Epithelial cell of prostate (primary cell): ENCODE data around the gene COX6B2.
A peak's percentile ranks its signal among the peaks of the same experiment; 100 is the strongest.
"Not testable (repeated sequence)": the region's sequence is repeated elsewhere in the genome, so short reads cannot be mapped to it uniquely, and the experiment has no call there.

Experiments
- DNase-seq: peaks from one replicate; pipeline ENCODE4 v3.0.0-alpha.2; 2011; ENCODE audit warnings: low read depth, low spot score
- H3K27ac ChIP-seq: fragments of 450-650 bp; 2 replicates; pipeline ENCODE4 v1.5.1; 2017; ENCODE audit warnings: mild to moderate bottlenecking

COX6B2 gene

DNA sequence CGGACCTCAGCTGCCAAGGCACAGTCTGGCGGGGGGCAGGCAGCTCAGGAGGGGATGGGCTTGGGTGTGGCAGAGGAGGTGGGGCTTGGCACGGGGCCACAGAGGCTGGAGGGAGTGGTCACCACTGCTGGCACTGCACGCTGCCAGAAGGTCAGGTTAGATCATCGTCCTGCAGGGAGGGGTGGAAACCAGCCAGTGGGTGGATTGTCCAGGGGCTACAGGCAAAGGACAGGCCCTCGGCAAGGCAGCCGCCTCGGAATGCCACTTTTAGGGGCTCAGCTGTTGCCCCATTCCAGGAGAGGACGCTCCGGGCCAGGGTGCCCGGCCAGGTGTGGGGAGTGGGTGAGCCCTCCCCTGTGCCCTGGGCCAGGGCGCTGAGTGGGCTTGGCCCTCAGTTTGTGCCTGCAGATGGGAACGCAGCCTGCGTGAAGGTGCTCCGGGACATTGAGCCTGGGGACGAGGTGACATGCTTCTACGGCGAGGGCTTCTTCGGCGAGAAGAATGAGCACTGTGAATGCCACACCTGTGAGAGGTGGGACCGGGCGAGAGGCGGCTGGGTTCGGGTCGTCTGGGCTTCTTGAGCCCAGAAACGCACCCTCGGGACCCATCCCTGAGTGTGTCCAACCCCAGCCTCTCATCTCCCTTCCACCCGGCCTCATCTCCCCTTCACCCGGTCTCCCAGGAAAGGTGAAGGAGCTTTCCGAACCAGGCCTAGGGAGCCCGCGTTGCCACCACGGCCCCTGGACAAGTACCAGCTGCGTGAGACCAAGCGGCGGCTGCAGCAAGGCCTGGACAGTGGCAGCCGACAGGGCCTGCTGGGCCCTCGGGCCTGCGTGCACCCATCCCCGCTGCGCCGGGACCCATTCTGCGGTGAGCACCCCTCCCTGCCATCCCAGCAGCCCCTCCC lies 8.4 kb downstream of the COX6B2 start:
- H3K27ac ChIP-seq = no peak overlapping the region
- DNase-seq = no peak

DNA sequence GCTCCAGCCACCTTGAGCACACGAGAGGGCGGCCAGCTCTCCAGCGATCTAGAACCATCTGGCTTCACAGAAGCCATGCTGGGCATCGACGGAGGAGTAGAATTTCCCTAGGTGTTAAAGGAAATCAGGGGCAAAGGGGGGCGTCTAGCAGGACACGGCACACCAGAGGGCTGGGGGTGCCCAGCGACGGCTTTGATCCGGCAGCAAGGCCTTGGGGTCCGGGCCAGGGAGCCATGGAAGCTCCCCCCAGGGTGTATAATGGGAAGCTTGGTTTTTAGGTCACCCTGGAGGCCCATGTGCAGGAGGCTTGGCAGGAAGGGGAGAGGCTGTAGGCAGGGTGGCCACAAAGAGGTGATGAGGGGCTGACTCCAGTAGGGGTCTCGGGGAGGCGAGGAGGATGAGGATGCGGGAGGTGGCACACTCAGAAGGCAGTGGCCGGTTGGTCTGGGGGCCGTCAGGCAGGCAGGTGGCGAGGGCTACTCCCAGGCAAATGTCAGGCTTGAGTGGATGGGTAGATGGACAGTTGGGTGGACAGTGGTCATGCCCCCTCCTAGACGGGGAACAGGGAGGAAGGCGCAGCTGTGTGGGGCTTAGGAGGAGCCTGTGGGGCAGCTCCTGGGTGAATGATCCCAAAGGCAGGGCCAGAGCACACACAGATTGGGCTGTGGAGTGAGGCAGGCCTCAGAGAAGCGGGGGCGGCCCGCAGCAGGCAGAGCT lies 9.3 kb downstream of the COX6B2 start:
- no peak for DNase-seq
- peak overlapping the region; percentile 26 for H3K27ac ChIP-seq

DNA sequence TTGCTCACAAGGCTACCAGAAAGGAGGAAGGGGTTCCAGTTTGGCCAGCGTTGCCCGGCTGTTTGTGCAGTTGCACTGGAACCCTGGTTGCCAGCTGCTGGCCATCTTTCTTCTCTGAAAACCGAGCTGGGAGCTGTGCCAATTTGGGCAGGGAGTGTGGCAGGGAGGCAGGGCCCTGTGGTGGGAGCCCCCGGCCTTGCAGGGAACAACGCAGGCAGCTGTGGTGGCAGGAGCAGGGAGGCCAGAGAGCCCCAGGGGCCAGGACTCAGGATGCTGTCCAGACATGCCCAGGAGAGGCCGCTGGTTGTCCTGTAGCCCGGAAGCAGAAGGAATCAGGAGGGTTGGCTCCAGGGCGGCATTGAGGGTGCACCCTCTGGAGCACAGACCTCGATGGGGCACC lies 10.1 kb downstream of the COX6B2 start:
- no peak for DNase-seq
- H3K27ac ChIP-seq = peak overlapping the region; percentile 26

DNA sequence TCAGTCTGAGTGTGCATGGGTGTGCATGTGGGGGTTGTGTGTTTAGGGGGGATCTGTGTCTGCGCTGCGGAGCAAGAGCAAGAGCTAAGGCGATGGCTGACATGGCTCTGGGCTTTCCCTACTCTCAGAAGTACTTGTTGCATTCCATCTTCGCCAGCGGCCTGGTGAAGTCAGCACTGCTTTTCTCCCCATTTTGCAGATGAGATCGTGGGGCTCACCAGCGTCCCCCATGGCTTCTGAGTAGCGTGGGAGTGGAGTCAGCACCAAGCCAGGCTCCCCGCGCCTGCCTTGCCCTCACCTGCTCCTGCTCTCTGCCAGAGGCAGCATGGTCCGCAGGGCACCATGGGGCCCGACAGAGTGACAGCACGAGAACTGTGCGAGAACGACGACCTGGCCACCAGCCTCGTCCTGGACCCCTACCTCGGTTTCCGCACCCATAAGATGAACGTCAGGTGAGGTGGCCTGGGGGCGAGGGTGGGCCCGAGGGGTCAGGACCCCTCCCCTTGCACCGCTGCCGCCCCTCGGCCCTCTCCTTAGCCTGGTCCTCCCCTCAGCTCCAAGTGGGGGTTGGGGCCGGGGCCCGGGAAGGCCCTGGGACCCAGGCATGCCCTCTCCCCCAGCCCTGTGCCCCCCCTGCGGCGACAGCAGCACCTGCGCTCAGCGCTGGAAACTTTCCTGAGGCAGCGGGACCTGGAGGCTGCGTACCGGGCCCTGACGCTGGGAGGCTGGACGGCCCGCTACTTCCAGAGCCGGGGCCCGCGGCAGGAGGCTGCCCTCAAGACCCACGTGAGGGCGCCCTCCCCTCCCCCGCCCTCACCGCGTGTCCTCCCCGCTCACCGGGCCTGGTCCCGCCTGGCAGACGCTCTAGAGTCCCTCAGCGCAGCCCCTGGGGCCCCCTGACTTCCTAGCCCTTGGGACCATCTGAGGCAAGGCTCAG lies 12.7 kb downstream of the COX6B2 start:
- no peak for DNase-seq
- H3K27ac ChIP-seq = no peak overlapping the region

DNA sequence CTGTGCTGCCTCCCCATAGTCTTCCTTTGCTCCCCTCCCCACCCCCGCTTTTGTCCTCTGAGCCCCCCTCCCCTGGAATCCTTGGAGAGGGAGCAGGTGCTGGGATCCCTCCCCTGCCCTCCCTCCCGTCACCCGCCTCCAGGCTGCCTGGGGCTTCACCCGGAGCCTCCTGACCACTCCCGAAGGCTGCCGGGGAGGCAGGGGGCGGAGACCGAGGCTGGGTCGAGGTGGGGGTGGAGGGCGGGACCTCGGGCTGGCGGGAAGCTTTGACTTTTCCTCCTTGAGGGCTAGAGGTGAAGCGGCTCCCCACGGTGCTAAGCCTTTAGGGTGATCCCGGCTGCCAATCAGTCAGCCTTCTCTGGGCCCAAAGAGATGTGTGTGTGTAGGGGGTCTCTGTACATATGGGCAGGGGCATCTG lies 13.3 kb downstream of the COX6B2 start:
- peak overlapping the region; percentile 100 for H3K27ac ChIP-seq
- no peak for DNase-seq

DNA sequence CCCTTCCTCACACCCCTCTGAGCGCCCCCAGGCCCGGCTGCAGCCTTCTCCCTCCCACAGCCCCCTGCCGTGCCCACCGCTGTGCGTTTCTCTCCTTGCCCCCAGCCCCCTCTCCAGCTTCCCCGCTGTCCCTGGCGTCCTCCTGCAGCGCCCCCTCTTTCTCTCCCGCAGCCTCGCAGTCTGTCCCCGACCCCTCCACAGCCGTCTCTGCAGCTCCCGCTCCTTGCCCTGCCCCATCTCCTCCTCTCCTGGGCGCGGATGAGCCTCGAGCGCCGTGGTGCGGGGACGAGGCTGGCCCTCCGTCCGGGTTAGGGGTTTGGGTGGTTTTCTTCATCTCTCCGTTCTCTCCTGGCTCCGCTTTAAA lies 13.8 kb downstream of the COX6B2 start:
- peak overlapping the region; percentile 100 for H3K27ac ChIP-seq
- DNase-seq = no peak

DNA sequence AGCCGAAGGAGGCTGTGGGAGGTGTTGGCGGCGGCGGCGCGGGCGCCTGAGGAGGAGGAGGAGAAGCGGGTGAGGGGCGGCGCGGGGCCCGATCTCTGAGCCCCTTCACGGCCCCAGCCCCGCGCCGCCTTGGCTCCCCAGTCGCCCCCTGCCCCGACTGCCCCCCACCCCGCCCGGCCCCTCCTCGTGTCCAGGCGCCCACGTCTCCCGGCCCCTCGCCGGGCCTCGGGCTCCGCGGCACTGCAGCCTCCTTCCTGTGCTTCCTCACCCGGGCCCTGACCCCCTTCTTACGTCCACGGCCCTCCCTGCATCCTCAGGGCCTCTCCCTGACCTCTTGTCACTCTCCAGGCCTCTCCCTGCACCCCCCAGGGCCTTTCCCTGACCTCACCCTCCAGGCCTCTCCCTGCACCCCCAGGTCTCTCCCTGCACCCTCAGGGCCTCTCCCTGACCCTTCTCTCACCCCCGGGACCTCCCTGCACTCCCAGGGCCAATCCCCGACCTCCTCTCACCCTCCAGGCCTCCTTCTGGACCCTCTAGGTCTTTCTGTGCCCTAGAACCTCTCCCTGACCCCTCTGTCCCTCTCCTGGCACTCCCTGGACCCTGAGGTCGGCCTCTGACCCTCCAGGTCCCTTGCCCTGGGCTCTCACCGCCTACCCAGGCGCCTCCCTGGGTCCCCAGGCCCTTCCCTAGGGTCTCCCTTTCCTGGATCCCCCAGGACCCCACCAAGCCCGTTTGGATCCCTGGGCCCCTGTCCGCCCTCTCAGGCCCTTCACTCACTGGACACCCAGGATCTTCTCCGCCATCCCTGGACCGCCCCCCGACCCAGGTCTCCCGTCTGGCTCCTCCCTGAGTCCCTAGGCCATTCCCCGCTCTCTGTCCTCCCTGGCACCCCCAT lies 14.4 kb downstream of the COX6B2 start:
- DNase-seq = no peak
- H3K27ac ChIP-seq = peak overlapping the region; percentile 100

DNA sequence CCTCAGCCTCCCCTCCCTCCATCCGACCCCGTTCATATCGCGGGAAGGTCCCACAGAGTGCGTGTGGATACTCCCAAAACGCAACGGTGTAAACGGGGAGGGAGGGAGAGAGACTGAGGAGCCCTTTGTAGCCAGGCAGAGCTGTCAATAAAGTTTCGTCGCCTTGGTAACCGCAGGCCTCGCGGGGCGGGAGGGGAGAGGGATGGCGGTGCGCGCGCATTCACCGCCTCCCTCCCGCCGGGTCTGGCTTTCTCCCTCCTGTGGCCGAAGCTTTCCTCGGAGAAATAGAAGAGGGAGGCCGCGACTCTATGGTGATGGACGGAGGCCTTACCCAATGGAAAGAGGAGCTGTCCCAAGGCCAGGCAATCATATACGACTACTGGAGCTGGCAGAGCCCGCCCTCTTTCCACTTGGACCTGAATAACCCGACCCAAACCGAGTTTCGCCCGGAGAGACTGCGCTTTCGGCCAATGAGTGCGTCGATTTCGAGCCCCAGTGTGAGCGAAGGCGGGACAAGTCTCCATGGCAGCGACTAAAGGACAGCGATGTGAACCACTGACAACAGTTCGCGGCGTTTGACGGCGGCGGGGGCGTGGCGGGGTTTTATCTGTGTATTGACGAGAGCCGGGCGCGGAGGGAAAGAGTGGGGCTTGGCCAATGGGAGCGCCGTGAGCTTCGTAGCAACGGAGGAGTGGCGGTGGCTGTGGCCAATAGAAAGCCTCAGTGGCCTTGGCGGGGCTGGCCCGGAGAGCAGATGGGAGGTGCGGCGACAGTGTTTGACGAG lies 15.2 kb downstream of the COX6B2 start, which contains the start of gene KMT5C:
KMT5C (plus strand) TSS at position 772 of the 784 bp plus-strand sequence. CDS start 2,061 bp downstream, outside the sequence.
- H3K27ac ChIP-seq = peak within 1 kb of the TSS; percentile 100

DNA sequence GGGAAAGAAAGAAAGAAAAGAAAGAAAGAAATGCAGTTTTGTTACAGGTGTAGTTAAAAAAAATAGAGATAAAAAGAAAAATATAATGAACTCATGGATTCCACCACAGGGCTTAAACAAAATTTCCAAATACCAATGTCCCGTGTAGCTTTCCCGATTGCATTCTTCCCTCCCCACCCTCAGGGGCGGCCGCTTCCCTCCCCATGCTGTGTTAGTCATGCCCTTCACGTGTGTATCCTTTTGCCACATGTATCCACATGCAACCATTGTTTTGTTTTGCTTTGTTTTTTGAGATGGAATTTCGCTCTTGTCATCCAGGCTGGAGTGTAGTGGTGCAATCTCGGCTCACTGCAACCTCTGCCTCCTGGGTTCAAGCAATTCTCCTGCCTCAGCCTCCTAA lies 18.4 kb downstream of the COX6B2 start:
- H3K27ac ChIP-seq = peak overlapping the region; percentile 52
- DNase-seq = peak; percentile 79

More for the DNA sequence above, 15.2 kb downstream of the COX6B2 start, which contains the start of gene KMT5C:
- DNase-seq = peak; percentile 99

DNA sequence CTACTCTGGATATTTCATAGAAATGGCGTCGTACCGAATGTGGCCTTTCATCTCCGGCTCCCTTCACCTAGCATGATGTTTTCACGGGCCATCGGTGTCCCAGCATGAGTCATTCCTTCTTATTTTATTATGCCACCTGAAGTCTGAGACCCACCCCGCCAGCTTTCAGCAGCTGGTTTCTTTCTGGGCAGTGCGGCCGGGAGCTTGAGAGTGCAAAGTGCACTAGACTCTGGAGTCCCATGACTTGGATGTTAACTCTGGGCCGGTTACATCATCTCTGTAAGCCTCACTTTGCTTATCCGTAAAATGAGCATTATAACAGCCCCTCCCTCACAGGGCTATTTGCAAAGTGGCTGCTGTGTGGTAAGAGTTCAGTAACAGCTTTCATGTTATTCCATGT lies 20.6 kb downstream of the COX6B2 start:
- DNase-seq = no peak
- no peak overlapping the region for H3K27ac ChIP-seq

DNA sequence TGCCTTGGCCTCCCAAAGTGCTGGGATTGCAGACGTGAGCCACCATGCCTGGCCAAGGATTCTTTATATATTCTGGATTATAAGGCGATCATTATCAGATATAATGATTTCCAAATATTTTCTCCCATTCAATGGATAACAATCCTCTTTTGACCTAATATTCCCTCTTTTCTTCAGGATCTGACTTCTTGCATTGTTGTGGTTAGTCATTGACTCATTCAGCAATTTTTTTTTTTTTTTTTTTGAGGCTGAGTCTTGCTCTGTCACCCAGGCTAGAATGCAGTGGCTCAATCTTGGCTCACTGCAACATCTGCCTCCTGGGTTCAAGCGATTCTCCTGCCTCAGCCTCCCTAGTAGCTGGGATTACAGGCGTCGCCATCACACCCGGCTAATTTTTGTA lies 24.7 kb downstream of the COX6B2 start:
- not testable (repeated sequence) for DNase-seq

DNA sequence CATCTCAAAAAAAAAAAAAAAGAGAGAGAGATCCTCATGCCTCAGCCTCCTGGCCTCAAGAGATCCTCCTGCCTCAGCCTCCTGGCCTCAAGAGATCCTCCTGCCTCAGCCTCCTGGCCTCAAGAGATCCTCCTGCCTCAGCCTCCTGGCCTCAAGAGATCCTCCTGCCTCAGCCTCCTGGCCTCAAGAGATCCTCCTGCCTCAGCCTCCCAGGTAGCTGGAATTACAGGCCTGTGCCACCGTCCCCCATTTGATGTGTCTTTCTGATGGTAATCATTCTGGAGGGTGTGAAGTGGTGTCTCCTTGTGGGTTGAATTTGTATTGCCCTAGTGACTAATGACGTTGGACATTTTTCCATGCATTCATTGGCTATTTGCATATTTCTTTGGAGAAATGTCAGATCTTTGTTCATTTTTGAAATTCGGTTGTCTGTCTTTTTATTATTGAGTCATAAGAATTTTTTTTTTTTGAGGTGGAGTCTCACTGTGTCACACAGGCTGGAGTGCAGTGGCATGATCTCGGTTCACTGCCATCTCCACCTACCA lies 25.7 kb downstream of the COX6B2 start:
- not testable (repeated sequence) for DNase-seq, H3K27ac ChIP-seq

More for the DNA sequence above, 24.7 kb downstream of the COX6B2 start:
- H3K27ac ChIP-seq = not testable (repeated sequence)

DNA sequence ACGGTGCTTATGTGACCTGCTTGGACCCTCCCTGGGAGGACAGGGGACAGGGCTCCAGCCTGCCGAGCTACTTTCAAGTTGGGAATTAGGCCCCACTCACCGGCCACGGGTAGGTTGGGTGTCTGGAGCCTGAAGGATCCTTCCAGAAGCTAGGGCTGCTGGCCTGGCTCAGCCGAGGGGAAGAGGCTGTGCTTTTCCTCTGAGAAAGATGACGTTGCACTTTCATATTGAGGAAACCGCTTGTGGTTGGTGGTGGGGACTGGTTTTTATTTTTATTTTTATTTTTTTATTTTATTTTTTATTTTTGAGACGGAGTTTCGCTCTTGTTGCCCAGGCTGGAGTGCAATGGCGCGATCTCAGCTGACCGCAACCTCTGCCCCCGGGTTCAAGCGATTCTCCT lies 29.3 kb downstream of the COX6B2 start, which contains the start of gene TMEM150B:
TMEM150B (minus strand) TSS at position 170 of the 400 bp plus-strand sequence. CDS start 4,305 bp downstream, outside the sequence.
- DNase-seq = no peak
- no peak within 1 kb of the TSS for H3K27ac ChIP-seq

DNA sequence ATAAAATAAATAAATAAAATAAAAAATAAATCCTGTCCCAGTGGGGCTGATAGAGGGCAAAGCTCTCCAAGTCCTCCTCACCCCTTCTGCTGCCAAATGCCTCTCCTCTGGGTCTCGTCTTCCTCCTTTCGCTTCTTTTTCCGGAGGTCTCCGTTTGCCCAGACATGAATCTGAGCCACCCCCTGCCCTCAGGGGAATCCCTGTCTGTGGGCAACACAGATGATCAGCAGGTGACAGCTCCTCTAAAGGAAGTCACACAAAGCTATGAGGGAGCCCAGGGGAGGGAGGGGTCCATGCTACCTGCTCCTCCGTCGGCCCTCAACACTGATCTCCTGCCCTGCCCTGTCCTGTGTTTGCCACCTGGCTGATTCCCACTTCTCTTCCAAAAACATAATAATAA lies 29.9 kb downstream of the COX6B2 start:
- no peak overlapping the region for H3K27ac ChIP-seq
- no peak for DNase-seq

DNA sequence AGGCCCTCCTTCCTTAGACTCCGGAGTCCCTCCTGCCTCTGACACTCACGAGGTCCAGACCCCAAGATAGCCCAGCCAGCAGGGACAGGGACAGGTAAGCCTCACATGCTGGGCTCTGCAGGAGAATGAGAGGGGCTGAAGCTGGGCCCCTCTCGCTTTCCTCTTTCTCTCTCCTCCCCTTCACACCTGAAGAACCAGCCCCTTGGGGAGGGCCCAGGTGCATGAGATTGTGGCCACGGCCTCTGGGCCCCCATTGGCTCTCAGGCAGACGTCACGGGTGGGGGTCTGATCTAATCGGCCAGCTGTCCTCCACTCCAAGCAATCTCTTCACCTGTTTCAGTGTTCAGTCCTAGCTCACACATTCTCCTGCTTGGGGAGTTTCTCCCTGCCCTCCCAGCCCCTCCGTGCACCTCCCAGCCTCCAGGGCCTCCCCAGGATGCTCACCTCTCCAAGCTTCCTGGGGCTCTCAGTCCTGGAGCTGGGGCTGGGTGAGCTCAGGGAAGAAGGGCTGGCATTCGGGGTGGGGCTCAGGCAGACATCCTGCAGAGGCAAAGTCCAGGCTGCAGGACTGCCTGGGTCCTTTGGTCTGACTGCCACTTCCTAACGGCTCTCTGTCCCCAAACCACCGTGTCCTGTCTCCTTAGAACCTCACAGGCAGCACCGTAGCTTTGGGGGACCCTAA lies 32.2 kb downstream of the COX6B2 start:
- DNase-seq = no peak
- H3K27ac ChIP-seq = no peak overlapping the region

DNA sequence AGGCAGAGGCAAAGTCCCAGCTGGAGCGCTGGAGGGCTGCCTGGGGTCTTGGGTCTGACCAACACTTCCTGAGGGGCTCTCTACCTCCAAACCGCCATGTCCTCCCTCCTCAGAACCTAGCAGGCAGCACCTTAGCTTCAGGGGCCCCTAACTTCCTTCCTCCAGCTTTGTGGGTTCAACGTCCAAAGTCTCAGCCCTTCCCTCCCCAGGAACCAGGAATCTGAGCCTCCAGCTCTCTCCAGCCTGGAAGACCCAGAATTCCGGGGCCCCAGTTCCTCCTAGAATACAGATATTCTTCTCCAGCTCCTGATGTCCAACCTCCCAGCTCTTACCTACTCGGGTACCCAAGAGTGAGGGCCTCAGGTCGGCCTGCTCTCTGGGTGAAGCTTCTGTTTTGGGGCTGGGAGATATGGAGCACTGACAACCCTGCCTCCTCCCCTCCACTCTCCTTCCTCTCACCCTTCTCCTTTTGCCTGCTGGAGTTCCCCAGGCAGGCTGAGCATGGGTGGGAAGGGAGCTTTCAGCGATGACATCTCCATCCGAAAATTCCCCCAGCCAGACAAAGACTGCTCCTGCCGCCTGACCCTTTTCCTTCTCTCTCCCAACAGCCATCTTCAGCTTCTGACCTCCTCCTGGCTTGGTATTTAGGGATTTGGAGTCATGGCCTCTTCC lies 32.9 kb downstream of the COX6B2 start:
- no peak overlapping the region for H3K27ac ChIP-seq
- no peak for DNase-seq

DNA sequence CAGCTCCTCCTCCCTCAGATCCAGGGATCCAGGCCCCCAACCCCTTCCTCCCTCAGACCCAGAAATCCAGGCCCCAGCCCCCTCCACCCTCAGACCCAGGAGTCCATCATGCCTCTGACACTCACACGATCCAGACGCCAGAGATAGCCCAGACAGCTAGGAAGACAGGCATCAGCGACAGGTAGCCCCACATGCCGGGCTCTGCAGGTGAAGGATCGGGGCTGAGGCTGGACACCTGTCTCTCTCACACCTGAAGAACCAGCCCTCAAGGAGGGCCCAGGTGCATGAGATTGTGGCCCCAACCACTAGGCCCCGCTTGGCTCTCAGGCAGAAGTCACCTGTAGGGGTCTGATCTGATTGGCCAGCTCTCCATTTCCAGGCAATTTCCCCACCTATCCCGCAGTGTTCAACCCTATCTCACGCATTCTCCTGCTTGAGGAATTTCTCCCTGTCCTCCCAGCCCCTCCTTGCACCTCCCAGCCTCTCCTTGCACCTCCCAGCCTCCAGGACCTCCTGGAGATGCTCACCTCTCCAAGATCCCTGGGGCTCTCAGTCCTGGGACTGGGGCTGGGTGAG lies 33.6 kb downstream of the COX6B2 start:
- H3K27ac ChIP-seq = no peak overlapping the region
- DNase-seq = no peak
